Measurements from ENCODE around the gene CT47B1.
"Not testable (repeated sequence)": the region's sequence is repeated elsewhere in the genome, so short reads cannot be mapped to it uniquely, and the experiment has no call there.

CT47B1 gene

GRCh38 chrX:120875766-120876165 is at the start of gene CT47B1:
Gene CT47B1 (minus strand): TSS chrX:120875866. CDS start chrX:120875670, 196 bp downstream.
- H3K9ac ChIP-seq (ENCODE audit: low read depth in 1 of 2, low read length in 2 of 2); H3K4me3 ChIP-seq (ENCODE audit: low read length in 2 of 2); H3K4me1 ChIP-seq (ENCODE audit: control insufficient read depth in 2 of 2, insufficient read depth in 2 of 2, low read length in 2 of 2); H3K9me3 ChIP-seq (ENCODE audit: control insufficient read depth in 2 of 2, low read length in 2 of 2); H3K27me3 ChIP-seq (ENCODE audit: control insufficient read depth in 2 of 2, insufficient read depth in 2 of 2, low read length in 2 of 2); H3K36me3 ChIP-seq (ENCODE audit: control insufficient read depth in 2 of 2, insufficient read depth in 2 of 2, low read length in 2 of 2); H3K27ac ChIP-seq (ENCODE audit: low read depth in 2 of 2, low read length in 2 of 2): not testable (repeated sequence)

- Histone ChIP-seq H3K27me3 (ENCODE audit: control insufficient read depth in 2 of 2, insufficient read depth in 2 of 2, low read length in 2 of 2) (no peaks in the 10 kb centered on the region), H3K4me1 (ENCODE audit: control insufficient read depth in 2 of 2, insufficient read depth in 2 of 2, low read length in 2 of 2) (no peaks in the 10 kb centered on the region), H3K4me3 (ENCODE audit: low read length in 2 of 2) (no peak overlapping the region), H3K36me3 (ENCODE audit: control insufficient read depth in 2 of 2, insufficient read depth in 2 of 2, low read length in 2 of 2) (no peaks in the 10 kb centered on the region), H3K27ac (ENCODE audit: low read depth in 2 of 2, low read length in 2 of 2) (no peak overlapping the region), H3K9me3 (ENCODE audit: control insufficient read depth in 2 of 2, low read length in 2 of 2) (no peaks in the 10 kb centered on the region), H3K9ac (ENCODE audit: low read depth in 1 of 2, low read length in 2 of 2) (no peak overlapping the region)
Measured at GRCh38 chrX:120874678-120875557, 748 bp downstream of the CT47B1 start.

GRCh38 chrX:120857240-120857639 is 18.4 kb downstream of the CT47B1 start:
- H3K27me3 ChIP-seq (ENCODE audit: control insufficient read depth in 2 of 2, insufficient read depth in 2 of 2, low read length in 2 of 2) = no peaks in the 10 kb centered on the region
- no peak overlapping the region for H3K9ac ChIP-seq (ENCODE audit: low read depth in 1 of 2, low read length in 2 of 2)
- no peak overlapping the region for H3K27ac ChIP-seq (ENCODE audit: low read depth in 2 of 2, low read length in 2 of 2)
- no peaks in the 10 kb centered on the region for H3K4me1 ChIP-seq (ENCODE audit: control insufficient read depth in 2 of 2, insufficient read depth in 2 of 2, low read length in 2 of 2)
- no peak overlapping the region for H3K4me3 ChIP-seq (ENCODE audit: low read length in 2 of 2)
- no peaks in the 10 kb centered on the region for H3K36me3 ChIP-seq (ENCODE audit: control insufficient read depth in 2 of 2, insufficient read depth in 2 of 2, low read length in 2 of 2)
- no peaks in the 10 kb centered on the region for H3K9me3 ChIP-seq (ENCODE audit: control insufficient read depth in 2 of 2, low read length in 2 of 2)

- Histone ChIP-seq H3K9me3 (ENCODE audit: control insufficient read depth in 2 of 2, low read length in 2 of 2) (no peaks in the 10 kb centered on the region), H3K27ac (ENCODE audit: low read depth in 2 of 2, low read length in 2 of 2) (no peak overlapping the region), H3K36me3 (ENCODE audit: control insufficient read depth in 2 of 2, insufficient read depth in 2 of 2, low read length in 2 of 2) (no peaks in the 10 kb centered on the region), H3K4me1 (ENCODE audit: control insufficient read depth in 2 of 2, insufficient read depth in 2 of 2, low read length in 2 of 2) (no peaks in the 10 kb centered on the region), H3K4me3 (ENCODE audit: low read length in 2 of 2) (no peak overlapping the region), H3K27me3 (ENCODE audit: control insufficient read depth in 2 of 2, insufficient read depth in 2 of 2, low read length in 2 of 2) (no peaks in the 10 kb centered on the region), H3K9ac (ENCODE audit: low read depth in 1 of 2, low read length in 2 of 2) (no peak overlapping the region)
Measured at GRCh38 chrX:120840827-120841226, 34.8 kb downstream of the CT47B1 start.

GRCh38 chrX:120839491-120839890 is 36.2 kb downstream of the CT47B1 start:
- no peaks in the 10 kb centered on the region for H3K27me3 ChIP-seq (ENCODE audit: control insufficient read depth in 2 of 2, insufficient read depth in 2 of 2, low read length in 2 of 2)
- no peaks in the 10 kb centered on the region for H3K36me3 ChIP-seq (ENCODE audit: control insufficient read depth in 2 of 2, insufficient read depth in 2 of 2, low read length in 2 of 2)
- H3K4me3 ChIP-seq (ENCODE audit: low read length in 2 of 2) = no peak overlapping the region
- H3K9me3 ChIP-seq (ENCODE audit: control insufficient read depth in 2 of 2, low read length in 2 of 2) = no peaks in the 10 kb centered on the region
- no peak overlapping the region for H3K9ac ChIP-seq (ENCODE audit: low read depth in 1 of 2, low read length in 2 of 2)
- no peaks in the 10 kb centered on the region for H3K4me1 ChIP-seq (ENCODE audit: control insufficient read depth in 2 of 2, insufficient read depth in 2 of 2, low read length in 2 of 2)
- H3K27ac ChIP-seq (ENCODE audit: low read depth in 2 of 2, low read length in 2 of 2) = no peak overlapping the region

- H3K9ac ChIP-seq (ENCODE audit: low read depth in 1 of 2, low read length in 2 of 2); H3K27ac ChIP-seq (ENCODE audit: low read depth in 2 of 2, low read length in 2 of 2); H3K4me3 ChIP-seq (ENCODE audit: low read length in 2 of 2); H3K27me3 ChIP-seq (ENCODE audit: control insufficient read depth in 2 of 2, insufficient read depth in 2 of 2, low read length in 2 of 2); H3K4me1 ChIP-seq (ENCODE audit: control insufficient read depth in 2 of 2, insufficient read depth in 2 of 2, low read length in 2 of 2); H3K36me3 ChIP-seq (ENCODE audit: control insufficient read depth in 2 of 2, insufficient read depth in 2 of 2, low read length in 2 of 2); H3K9me3 ChIP-seq (ENCODE audit: control insufficient read depth in 2 of 2, low read length in 2 of 2): not testable (repeated sequence)
Measured at GRCh38 chrX:120827213-120827612, 48.5 kb downstream of the CT47B1 start.

GRCh38 chrX:120825146-120825545 is 50.5 kb downstream of the CT47B1 start:
- Histone ChIP-seq H3K9ac (ENCODE audit: low read depth in 1 of 2, low read length in 2 of 2) (no peak overlapping the region), H3K9me3 (ENCODE audit: control insufficient read depth in 2 of 2, low read length in 2 of 2) (no peaks in the 10 kb centered on the region), H3K4me3 (ENCODE audit: low read length in 2 of 2) (no peak overlapping the region), H3K36me3 (ENCODE audit: control insufficient read depth in 2 of 2, insufficient read depth in 2 of 2, low read length in 2 of 2) (no peaks in the 10 kb centered on the region), H3K27me3 (ENCODE audit: control insufficient read depth in 2 of 2, insufficient read depth in 2 of 2, low read length in 2 of 2) (no peaks in the 10 kb centered on the region), H3K4me1 (ENCODE audit: control insufficient read depth in 2 of 2, insufficient read depth in 2 of 2, low read length in 2 of 2) (no peaks in the 10 kb centered on the region), H3K27ac (ENCODE audit: low read depth in 2 of 2, low read length in 2 of 2) (no peak overlapping the region)

- Histone ChIP-seq H3K9ac (ENCODE audit: low read depth in 1 of 2, low read length in 2 of 2) (no peak overlapping the region), H3K36me3 (ENCODE audit: control insufficient read depth in 2 of 2, insufficient read depth in 2 of 2, low read length in 2 of 2) (no peaks in the 10 kb centered on the region), H3K4me3 (ENCODE audit: low read length in 2 of 2) (no peak overlapping the region), H3K4me1 (ENCODE audit: control insufficient read depth in 2 of 2, insufficient read depth in 2 of 2, low read length in 2 of 2) (no peaks in the 10 kb centered on the region), H3K27ac (ENCODE audit: low read depth in 2 of 2, low read length in 2 of 2) (no peak overlapping the region), H3K9me3 (ENCODE audit: control insufficient read depth in 2 of 2, low read length in 2 of 2) (no peaks in the 10 kb centered on the region), H3K27me3 (ENCODE audit: control insufficient read depth in 2 of 2, insufficient read depth in 2 of 2, low read length in 2 of 2) (no peaks in the 10 kb centered on the region)
Measured at GRCh38 chrX:120824021-120824420, 51.6 kb downstream of the CT47B1 start.

- H3K27me3 ChIP-seq (ENCODE audit: control insufficient read depth in 2 of 2, insufficient read depth in 2 of 2, low read length in 2 of 2) = no peaks in the 10 kb centered on the region
- no peak overlapping the region for H3K27ac ChIP-seq (ENCODE audit: low read depth in 2 of 2, low read length in 2 of 2)
- no peaks in the 10 kb centered on the region for H3K9me3 ChIP-seq (ENCODE audit: control insufficient read depth in 2 of 2, low read length in 2 of 2)
- H3K36me3 ChIP-seq (ENCODE audit: control insufficient read depth in 2 of 2, insufficient read depth in 2 of 2, low read length in 2 of 2) = no peaks in the 10 kb centered on the region
- no peaks in the 10 kb centered on the region for H3K4me1 ChIP-seq (ENCODE audit: control insufficient read depth in 2 of 2, insufficient read depth in 2 of 2, low read length in 2 of 2)
- no peak overlapping the region for H3K9ac ChIP-seq (ENCODE audit: low read depth in 1 of 2, low read length in 2 of 2)
- H3K4me3 ChIP-seq (ENCODE audit: low read length in 2 of 2) = no peak overlapping the region
Measured at GRCh38 chrX:120823556-120823955, 52.1 kb downstream of the CT47B1 start.
